Measurements from ENCODE around the gene CAMK2N1. TPM values are rescaled to one million over a fixed set of nuclear protein-coding genes. Genes with fewer than 3 reads are reported as not detected.

The CAMK2N1 gene
- total RNA-seq, 1 experiment from 2014 or later, result 17.0 TPM

DNA sequence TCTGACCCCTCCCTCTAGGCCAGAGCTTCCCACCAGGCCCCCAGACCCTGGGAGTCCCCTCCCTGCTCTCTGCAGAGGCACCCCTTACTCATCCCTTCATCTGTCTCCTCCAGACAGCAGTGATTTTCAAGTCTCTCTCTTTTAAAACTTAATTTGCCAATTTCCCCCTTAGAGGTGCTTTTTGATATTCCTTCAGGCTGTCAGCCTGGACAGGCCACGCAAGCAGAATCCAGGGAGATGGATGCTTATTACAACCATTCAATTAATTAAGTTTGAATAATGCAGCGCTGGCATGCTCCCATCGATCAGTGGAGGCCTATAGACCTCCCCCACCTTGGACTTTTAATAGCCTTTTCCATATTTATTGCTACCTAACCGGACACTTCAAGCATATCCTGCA is 6.2 kb downstream of the CAMK2N1 start:
- no peak for DNase-seq (ENCODE audit: low spot score)

DNA sequence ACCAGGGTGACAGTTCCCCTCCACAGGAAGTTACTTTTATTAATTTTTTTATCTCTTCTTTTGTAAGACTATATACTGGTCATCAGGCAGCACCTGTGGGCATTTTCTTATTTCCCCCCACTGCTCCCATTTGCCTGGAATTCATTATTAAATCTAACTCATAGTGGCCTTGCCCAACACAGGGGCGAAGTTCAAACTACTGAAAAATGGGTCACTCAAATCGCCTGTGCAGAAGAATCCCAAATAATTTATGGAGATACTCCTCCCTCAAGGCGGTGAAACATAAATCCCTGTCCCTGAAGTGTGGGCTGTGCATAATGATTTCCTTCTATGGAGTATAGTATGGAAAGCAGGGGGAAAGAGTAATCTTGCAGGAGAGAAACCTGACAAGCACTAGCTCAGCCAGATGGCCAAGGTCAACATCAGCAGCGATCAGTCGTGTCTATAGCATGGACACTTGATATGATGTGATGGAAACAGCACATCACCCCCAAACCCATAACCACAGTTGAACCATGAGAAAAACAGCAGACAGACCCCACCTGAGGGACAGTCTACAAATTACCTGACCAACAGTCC is 7.9 kb downstream of the CAMK2N1 start:
- DNase-seq (ENCODE audit: low spot score), result no peak

- DNase-seq (ENCODE audit: low spot score), result no peak
Measured at GRCh38 chr1:20477348-20478056, 8.5 kb downstream of the CAMK2N1 start.

DNA sequence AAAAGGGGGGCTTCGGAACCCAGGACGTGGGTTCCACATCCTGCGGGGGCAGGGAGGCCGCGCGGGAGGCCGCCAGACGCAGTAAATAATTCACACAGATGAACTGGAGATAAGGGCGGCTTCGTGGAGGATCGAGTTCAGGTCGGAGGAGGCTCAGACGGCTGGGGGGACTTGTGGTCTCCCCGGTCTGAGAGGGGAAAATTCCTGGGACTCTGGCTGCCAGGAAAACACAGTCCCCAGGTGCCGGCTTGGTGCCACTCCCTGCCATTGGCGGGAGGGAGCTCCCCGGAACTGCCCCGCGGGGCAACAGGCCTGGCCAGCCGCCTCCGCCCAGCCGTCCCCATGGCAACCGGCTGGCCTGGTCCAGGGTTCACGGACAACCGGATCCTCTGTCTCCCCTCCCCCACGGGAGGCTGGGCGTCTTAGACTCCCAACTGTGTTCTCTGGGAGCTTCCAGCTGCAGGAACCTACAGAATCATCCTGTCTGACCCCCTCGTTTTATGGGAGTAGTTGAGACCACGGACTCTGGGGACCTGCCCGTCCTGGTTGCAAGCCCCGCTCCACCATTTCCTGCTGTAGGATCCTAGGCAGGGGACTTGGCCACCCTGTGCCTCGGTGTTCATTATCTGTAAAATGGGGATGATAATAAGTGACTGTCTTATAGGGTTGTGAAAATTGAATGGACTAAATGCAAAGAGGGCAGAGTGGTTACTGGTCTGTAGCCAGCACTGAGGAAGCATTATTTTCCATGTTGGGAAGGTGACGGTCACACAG is 9.6 kb downstream of the CAMK2N1 start:
- peak; percentile 95 for DNase-seq (ENCODE audit: low spot score)

DNA sequence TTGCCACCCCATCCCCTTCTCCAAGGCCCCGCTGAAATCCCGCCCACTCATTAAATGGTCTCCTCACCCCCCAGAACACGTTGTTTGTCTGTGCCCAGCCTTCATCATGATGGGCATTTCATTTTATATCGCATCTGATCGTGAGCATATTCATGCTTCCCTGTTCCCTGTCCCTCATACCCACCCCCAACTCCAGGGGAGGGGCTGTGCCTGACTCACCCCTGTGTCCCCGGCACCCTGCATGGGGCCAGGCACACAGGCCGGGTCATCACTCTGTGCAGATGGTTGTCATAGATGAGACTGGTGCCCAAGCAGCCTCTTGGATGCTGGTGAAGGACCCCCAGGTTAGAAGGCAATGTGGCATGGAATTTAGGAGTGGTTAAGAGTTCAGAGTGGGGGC is 11.0 kb downstream of the CAMK2N1 start:
- DNase-seq (ENCODE audit: low spot score), result no peak

DNA sequence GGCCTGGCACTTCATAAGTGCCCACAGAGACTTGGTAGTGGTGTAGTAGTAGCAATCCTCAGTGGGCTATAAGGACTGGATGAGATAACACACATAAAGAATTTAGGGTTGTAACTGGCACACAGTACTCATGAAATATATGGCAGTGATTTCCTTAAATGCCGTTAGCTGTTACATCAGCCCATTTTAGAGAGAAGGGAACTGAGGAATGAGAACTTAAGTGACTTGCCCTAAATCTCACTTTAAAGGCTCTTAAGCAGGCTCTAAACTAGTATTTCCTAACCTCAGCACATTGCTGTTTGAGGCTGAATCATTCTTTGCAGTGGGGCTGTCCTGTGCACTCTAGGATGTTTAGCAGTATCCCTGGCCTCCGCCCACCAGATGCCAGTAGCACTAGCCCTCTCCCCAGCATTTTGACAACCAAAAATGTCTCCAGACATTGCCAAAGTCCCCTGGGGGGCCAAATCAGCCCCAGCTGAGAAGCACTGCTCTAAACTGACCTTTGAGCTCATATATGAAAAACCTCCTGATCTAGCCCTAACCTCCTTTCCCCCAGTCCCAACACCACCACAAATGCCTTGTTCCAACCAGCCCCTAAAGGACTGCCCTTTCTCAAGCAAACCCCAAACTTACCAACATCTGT is 11.6 kb downstream of the CAMK2N1 start:
- DNase-seq (ENCODE audit: low spot score), result no peak

GRCh38 chr1:20473894-20474293 is 12.1 kb downstream of the CAMK2N1 start:
- DNase-seq (ENCODE audit: low spot score), result no peak

GRCh38 chr1:20472860-20473711 is 12.9 kb downstream of the CAMK2N1 start:
- no peak for DNase-seq (ENCODE audit: low spot score)

DNA sequence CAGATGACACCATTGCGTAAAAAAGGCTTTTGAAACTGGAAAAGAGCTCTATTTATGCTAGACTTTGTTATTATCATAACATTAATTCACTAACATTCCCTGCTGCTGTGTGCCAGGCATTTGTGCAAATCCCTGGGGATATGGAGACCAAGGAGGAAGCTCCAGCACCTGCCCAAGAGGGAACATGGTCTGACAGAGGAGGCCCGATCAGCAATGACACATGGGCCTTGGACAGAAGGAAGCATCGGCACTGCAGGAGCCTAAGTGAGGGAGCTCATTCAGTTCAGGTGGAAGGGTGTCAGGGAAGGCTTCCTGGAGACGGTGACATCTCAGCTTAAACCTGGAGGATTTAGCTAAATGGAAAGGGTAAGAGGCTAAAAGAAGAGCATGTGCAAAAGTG is 13.9 kb downstream of the CAMK2N1 start:
- DNase-seq (ENCODE audit: low spot score), result no peak

DNA sequence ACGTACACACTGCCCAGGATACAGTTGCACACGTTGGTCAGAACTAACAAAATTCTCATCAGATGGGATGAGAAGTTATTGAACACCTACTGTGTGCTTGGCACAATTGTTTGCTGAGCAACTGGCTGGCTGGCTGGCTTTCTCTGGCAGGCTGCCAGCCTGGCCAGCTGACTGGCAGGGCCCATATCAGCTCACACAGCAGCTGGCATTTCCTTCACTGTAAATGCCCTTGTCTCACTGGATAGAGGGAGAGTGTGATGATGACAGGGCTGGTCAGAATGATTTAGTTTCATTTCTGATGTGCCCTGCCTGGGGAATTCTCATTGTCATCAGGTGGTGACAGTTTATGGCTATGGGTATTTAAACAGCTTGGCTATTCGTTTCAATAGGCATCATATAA is 15.8 kb downstream of the CAMK2N1 start:
- peak; percentile 46 for DNase-seq (ENCODE audit: low spot score)

- DNase-seq (ENCODE audit: low spot score), result peak; percentile 51
Measured at GRCh38 chr1:20469406-20470076, 16.5 kb downstream of the CAMK2N1 start.

DNA sequence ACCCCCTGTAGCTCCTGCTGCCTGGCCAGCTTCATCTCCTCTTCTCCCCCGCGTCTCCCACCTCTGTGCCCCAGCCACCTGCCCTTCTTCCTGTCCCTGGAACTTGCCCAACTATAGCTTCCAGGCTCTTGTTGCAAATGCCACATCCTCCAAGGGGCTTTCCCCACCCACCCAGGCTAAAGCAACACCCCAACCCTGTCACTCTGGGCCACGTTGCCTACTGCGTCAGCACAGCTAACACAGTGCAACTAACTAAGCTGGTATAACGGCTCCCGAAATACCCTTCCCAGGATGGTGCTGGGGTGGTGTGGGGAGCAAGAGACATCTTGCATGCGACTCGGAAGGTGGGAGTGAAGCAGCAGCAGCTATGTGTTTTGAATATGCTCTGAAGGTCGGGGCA is 19.7 kb downstream of the CAMK2N1 start:
- DNase-seq (ENCODE audit: low spot score), result no peak

DNA sequence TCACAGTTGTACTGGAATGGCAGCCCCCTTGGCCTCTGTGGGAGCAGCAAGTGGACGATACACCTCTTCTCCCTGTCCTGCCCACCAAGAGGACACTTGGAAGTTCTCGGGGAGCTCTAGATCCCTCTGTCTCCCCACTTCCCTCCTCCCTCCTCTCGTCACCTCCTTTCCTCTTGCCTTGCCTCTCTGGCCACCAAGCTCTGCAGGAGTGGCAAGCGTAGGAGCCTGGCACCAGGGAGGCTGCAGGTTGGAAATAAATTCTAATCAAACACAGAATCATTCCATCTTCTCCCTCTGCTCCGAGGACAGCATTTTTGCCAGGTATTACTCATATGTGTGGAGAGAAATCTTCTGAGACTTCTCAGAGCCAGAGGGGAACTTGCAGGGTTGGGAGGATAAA is 20.8 kb downstream of the CAMK2N1 start:
- DNase-seq (ENCODE audit: low spot score), result no peak

DNA sequence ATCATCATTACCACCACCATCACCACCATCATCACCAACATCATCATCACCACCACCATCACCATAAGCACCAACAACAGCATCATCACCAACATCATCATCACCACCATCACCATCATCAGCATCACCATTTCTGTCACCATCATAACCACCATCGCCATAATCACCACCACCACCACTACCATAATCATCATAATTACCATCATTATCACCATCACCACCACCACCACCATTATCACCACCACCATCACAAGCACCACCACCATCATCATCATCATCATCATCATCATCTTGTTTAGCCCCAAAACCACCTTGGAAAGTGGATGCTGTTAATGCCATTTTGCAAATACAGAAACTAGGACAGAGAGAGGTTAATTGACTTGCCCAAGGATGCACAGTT is 22.5 kb downstream of the CAMK2N1 start:
- no peak for DNase-seq (ENCODE audit: low spot score)

DNA sequence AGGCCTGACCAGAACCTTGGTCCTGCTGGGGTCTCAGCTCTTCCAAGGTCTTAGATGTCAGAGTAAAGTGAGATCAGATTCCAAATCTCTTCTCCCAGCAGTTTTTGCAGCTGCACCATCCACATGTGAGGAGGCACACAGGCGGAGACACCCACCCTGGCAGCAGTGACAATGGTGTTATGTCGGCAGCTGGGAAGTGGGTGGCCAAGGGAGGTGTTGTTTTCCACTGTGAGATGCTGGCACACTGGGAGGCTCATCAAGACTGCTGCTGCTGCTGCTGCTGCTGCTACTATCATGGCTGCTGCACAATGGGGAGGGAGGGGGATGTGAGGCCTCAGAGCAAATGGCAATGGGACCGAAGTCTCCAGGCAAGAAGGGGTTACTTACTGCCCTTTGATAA is 23.6 kb downstream of the CAMK2N1 start:
- no peak for DNase-seq (ENCODE audit: low spot score)

DNA sequence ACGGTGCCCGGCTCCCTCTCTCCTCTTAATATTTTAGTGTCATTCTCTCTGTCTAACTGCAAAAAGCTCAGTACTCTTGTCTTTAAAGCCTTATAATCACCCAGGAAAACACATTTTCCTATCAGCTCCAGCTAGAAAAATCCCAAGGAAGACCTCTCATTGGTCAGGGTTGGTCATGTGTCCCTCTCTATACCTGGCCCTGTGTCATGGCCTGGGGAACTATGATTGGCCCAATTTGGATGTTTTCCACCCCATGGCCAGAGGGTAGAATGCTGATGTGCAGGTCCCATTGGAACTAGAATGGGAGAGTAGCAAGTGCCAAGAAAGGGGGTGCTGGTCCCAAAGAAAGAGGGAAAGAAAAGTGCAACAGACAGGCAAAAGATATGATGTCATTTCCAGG is 27.3 kb downstream of the CAMK2N1 start:
- DNase-seq (ENCODE audit: low spot score), result no peak

DNA sequence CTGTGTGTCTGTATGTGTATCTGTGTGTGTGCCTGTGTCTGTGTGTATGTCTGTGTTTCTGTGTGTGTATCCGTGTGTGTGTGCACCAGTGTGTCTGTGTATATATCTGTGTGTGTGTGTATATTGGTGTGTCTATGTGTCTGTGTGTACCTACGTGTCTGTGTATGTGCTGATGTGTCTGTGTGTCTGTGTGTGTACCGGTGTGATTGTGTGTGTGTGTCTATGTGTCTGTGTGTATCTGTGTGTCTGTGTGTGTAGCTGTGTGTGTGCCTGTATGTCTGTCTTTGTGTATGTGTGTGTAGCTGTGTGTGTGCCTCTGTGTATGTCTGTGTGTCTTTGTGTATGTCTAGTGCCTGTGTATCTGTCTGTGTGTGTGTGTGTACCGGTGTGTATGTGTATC is 32.0 kb downstream of the CAMK2N1 start:
- no peak for DNase-seq (ENCODE audit: low spot score)

DNA sequence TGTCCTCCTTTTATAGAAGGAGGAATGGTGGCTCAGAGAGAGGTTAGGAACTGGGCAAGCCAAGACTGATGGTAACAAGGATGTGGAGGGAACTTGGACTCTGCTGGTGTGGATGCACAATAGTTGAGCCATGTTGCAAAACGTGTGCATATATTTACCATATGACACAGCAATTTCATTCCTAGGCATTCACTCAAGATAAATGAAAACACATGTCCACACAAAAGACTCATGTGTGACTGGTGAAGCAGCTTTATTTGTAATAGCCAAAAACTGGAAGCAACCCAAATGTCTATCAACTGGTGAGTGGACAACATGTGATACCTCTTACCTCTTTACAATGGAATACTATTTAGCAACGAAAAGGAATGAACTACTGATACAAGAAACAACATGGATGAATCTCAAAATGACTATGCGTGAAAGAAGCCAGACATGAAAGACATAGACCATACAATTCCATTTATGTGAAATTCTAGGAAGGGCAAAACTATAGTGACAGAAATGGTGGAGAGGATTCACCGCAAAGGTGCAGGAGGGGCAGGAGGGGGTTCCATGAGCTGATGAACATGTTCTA is 36.2 kb downstream of the CAMK2N1 start:
- no peak for DNase-seq (ENCODE audit: low spot score)

DNA sequence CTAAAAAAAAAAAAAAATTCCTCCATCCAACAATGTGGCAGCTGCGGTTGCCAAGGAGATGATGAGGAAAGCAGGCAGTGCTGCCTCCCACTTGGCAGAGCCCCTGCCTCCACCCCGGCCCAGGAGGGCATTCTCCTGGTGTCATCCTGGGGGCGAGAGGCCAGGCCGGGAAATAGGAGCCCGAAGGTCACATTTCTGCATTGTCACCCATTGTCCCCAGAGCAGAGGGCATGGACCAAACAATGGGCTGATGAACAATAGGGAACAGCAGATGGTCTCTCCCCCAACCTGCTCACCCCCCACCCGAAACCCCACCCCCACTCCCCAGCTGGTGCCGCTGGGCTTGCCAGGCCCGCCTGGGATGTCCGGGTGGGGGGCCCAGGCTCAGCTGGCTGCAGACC is 37.3 kb downstream of the CAMK2N1 start:
- DNase-seq (ENCODE audit: low spot score), result no peak

DNA sequence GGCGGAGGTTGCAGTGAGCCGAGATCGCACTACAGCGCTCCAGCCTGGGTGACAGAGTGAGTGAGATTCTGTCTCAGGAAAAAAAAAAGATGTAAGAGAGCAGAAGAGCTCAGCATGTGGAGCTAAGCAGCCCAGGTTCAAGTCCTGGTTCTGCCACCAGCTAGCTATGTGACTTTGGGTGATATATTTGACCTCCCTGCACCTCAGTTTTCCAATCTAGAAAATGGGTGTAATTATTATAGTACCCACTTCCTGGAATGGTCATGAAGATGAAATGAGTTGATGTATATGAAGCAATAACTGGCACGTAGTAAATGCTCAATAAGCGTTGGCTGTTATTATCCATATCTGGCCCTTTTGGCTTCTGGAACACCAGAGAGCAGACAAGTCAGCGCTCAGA is 38.2 kb downstream of the CAMK2N1 start:
- DNase-seq (ENCODE audit: low spot score), result no peak

GRCh38 chr1:20446796-20447195 is 39.2 kb downstream of the CAMK2N1 start:
- no peak for DNase-seq (ENCODE audit: low spot score)

All from HT-29 (cell line).